NCI-H2029 treated with DMSO at 0.1 percent for 48 hours (cell line): Measurements from ENCODE around the gene ABCA4.

Experiments
- DNase-seq: peaks from one replicate; lab custom pipeline; 2025; lab: John Stamatoyannopoulos, UW

Gene ABCA4

DNA sequence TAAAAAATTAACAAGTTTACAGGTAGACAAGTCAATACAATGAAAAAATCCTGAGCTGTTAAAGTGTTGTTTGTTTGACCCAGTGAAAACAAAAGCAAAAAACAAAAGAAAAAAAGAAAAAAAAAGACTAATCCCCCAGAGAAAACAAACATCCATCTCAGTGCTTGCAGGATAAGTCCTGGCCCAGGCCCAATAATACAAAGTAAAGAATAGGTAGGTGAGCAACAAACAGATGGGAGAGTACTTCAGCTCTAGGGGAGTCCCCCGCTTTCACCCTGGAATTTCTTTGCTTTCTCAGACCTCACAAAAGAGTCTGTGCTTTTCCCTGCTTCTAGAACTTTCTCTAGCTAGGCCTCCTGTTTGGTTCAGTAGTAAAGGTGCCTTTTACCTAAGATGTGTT is 70.3 kb downstream of the ABCA4 start:
- no peak for DNase-seq

DNA sequence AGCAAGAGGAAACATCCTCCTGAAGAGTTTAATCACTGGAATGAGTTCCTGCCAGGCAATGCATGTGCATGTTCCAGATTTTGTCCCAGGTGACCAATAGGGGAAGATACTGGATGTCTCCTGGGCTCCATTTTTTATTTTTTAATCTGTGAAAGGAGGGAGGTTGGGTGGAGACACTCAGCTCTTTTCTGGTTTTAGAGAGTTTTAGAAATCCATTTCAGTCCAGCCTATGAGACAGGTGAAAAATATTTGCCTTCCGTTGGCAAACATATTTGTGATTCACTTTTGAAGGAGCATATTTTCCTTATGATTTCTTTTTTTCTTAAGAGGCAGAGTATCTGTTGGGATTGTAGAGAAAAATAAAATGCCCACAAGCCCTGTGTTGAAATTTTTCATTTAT is 70.7 kb downstream of the ABCA4 start:
- DNase-seq = no peak

DNA sequence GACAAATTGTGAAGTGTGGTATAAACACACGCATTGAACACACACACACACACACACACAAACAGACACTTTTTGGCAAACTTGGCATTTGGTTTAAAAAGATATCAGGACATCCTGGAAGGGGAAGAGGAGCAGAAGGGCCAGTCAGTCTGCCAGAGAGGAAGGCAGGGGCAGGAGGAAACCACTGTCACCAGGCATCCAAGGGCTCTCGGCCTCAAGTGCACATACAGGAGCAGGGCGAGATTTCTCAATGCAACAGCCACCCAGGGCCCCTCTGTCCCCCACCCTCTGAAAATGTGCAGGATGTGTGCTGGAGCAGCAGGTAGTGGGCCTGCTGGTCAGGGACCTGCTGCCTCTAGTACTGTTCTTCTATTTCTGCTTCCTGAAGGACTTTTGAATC is 71.2 kb downstream of the ABCA4 start:
- no peak for DNase-seq

DNA sequence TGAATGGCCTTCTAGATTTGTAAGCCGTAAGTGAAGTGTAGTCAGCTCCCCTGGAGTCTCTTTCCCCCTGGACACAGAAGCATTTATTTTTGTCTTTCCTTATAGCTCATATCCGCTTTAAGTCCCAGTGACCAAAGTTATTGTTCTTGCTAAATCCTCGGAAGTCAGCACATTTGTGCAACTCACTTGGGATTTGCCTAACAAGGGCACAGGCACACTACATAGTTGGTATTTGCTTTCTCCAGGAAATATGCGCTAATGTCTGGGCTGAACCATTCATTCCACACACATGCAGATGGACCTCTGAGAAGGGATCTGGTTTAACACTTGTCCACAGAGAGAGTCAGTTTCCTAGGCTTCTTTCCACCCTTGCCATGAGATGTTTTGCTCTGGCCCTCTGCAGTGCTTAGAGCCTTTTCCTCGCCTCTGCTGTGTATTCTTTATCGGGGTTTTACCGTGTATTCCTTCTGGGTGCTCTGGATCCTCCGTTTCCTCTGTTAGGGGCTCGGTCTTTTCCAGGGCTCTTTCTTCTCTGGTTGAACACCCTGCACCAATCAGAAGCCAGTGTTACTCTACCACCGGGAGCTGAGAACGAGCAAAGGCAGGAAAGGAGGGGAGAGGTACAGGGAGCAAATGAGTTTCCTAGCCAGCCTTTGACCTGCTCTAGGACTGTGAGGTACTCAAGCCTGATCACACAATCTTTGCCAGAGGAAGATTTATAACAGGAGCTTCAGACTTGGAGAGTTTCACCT is 72.4 kb downstream of the ABCA4 start:
- no peak for DNase-seq

DNA sequence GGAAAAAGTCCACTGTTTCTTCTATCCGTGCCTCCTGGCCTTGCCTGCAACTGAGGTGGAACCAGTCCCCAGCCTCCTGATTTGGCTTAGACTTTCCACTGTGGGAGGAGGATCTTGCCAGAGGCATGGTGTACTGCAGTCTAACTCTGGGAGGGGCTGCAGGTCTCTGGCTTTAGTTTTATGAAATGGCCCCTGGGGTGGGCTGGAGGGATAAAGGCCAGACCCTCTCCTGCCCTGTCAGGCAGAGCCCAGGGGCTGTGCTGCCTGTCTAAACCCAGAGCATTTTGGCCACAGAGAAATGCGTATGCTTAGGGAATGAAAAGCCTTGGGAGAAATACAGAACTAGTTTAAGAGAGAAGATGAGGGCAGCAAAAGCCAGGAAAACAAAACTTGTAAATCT is 73.0 kb downstream of the ABCA4 start:
- DNase-seq = no peak

DNA sequence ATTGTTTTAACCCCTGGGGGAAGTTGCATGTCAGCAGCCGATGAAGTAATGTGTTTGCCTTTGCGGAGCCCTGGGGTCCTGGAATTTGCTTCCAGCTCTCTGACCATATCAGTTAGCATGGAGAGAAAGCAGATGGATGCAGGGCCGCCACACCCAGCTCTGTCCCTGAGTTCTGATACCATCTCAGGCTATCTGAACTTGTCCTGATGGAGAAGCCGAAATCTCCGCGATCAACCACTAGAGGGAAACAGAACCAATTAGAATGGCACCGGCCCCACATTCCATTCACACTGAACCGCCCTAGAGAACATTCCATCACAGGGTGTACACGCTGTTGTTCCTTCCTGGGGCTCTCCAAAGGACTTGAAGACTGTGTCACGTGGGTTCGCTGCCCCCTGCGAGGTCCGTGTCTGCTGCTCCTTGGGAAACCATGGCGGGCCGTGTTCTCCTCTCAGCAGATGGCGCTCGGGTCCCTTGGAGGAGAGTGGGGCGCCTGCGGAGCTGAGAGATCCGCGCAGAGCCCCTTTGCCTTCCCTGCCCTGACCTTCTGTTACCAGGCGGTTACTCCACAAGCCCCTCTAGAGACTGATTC is 75.4 kb downstream of the ABCA4 start:
- DNase-seq = no peak

DNA sequence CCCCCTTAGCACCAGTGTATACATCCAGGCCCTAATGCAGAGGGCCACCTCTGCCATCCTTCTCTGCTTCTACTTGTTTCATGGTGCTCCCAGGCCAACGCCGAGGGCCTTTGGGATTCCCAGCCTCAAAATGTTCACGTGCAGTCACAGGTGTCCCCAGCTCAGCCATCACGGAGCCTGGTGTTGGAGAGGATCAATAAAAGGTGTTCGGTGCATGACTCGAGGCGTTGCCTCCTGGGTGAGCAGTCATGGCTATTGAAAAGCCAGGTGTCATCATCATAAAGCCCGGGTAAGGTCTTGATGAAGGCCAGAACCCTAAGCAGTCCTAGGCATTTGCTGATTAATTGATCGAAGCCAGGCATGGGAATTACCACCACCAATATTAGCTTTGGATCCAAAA is 76.1 kb downstream of the ABCA4 start:
- no peak for DNase-seq

DNA sequence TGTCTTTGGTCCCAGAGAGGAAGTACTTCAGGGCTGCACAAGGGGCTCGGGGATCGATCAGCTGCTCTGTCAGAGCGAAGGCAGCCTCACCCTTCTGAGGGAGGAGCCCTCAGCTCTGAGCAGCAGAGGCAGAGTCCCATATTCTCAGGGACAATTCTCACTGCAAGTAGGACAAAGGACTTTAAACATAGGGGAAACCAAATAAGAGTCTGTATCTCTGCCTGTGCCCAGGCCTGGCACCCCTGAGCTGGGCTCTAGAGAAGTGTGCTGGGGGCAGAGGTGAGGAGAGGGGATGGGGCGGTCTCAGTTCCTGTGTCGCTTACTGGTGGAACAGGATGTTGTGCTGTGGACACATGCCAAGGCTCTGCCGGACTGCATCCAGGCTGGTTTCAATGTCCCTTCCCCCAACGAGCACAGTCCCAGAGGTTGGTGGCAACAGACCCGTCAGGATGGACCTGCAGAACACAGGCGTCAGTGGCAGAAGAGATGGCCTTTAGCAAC is 76.6 kb downstream of the ABCA4 start:
- no peak for DNase-seq

DNA sequence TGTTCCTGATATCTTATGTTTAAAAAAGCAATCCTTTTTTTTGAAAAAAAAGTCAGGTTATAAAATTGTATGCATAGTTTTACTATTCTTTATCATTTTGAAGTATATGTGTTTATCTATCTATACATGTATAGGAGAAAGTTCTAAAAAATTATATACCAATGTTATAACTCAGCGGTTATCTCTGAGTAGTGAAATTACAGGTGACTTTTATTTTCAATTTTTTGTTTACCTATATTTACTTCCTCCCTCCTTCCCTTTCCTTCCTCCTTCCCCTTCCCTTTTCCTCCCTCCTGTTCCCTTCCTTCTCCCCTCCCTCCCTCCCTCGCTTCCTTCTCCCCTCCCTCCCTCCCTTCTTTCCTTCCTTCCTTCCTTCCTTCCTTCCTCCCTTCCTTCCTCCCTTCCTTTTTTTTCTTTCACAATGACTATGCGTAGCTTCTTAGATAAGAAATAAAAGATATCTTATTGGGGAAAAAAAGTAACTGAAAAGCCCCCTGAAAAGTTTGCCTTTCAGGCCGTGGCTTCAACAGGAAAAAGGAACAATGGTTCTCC is 77.1 kb downstream of the ABCA4 start:
- DNase-seq = no peak

DNA sequence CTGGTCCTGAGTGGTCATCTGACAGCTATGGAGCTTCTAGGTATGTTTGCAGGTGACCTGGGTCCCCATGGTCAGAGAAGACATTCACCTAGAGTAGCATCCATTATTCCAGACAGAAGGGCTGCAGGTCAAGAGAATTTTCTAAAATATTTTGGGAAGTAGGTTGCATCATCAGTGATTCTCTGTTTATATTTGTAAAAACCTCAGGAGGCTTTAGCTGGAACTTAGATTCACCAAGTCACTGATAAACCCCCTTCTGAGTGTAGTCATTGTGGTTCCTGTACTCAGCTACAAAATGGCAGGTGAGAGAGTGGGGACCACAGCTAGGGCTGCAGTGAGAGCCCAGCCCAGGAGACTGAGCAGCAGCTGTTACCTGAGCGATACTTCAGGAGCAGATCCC is 78.6 kb downstream of the ABCA4 start:
- DNase-seq = no peak

DNA sequence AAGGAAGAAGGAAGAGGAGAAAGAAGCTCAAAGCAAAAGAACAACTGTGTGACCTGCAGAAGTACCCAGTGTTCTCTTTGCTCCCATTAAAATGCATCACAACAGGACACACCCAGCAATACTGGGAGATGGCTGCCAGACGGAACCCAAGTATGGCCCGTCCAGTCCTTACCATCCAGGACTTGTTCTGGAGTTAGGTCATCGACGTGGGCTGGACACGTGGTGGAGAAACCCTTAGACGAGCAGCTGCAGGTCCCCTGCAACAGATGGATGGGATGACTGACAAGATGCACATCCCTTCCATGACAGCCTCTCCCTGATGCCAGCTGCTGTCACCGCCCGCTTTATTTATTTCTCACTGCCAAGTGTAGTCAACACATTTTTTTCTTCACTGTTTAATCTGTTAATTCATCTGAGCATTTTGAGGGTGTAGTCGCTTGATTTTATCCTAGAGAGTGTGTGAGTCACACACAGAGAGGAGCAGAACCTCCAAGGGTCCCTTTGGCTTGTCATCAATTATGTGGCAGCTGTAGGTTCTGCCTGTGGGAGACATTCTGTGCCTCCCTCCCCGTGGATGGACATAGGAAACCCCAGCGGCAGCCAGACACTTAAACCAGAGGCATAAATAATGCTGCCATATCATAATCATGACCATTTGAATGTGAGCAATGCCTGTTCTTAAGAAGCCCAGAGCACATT is 80.9 kb downstream of the ABCA4 start:
- no peak for DNase-seq

DNA sequence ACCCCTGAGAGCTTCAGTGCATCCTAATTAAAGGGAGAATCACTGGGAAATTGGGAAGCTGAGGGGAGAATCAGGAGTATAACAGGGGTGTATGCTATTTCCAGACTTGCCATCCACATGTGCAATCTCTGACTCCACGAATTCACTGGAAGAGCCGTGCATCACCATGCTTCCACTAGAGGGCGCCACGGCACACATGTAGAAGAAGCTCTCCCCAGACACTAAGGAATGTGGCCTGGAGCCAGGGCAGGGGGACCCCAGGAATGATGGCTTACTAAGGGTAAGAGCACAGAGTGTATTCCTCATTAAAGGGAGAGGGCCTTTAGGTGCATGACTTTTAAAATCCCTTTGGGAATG is 81.5 kb downstream of the ABCA4 start:
- DNase-seq = peak; percentile 42

DNA sequence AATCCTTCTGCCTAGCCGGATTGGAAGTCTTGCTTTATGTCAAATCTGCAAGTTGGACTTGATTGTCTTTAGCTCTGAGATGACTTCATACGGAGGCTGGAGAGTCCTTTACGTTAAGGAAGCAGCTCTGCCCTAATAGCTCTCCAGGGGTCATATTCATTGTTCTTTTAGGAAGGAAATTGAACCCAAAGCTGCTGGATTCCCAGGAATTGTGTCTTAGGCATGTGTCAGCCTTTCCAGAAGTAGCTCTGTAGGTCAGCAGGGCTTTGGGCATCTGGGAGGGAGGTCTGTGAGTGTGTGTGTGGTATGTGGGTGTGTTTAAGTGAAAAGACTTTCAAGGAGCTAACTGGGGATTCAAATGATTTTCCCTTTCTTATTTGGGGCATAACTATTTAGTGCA is 82.4 kb downstream of the ABCA4 start:
- DNase-seq = no peak

DNA sequence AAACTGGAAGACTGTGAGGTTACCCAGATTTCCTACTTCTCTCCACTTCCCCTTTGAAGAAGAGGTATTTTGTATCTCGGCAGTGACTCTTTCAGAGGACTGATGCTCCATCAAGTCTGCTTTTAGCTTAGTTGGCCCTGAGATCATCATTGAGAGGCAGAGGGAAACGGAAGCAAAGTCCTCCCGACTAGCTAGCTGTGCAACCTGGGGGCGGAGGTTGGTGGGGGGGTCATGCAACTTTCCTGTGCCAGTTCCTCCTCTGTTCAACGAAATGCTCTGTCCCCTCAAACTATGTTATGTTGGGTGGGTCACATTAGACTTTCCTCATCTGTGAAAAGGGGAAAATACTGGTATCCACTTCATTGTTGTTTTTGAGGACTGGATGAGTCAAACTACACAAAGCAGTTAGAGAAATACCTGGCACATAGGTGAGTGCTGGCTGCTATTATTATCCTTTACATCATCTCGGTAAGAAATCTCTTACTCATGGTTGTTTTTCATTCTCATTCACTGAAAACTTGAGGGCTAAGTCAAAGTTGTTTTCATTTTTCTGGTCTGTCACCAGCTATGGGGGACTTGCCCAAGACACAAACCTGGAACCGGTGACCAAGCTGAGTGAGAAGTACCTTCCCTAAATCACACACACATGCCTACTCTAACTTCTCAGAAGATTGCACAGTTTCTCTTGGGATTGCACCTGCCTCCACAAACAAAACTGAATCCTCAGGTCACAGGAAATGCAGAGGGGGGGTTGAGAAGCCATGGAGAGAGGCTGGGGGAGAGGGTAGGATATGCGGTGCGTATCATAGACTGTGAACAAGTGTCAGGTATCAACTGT is 83.3 kb downstream of the ABCA4 start:
- DNase-seq = no peak

DNA sequence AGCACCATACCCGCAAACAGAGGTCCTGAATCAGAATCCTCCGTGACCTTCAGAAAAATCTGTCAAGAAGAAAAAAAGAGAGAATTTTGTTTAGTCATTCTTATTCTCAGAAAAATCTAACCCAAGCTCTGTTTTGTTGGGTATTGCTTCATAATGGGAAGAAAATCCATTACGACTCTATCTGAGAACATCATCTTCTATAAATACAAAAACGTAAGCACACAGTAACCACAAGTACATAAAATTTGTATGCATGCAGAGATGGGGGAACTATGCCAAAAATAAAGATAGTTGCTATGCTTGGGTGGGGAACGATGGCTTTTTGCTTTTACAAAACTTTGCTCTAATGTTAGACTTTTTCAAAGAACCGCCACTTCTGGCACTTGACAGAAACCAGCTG is 84.2 kb downstream of the ABCA4 start:
- DNase-seq = no peak

DNA sequence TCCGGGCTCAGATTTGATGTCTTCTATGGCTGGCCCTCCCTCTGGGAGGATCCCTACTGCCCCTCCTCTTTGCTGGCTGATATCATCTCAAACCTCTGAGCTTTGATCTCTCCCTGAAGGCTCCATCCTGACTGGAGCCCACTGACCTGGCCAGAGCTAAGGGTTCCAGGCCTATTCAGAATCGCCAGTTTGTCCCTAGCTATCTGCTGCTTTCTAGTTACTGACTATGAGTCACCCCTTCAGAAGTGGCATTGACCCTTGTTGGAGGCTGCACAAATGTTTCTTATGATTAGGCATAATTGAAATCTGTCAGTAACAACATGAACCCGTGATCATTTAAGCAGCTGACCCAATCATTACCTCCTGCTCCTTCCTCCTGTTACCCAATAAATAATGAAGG is 87.1 kb downstream of the ABCA4 start:
- DNase-seq = no peak

DNA sequence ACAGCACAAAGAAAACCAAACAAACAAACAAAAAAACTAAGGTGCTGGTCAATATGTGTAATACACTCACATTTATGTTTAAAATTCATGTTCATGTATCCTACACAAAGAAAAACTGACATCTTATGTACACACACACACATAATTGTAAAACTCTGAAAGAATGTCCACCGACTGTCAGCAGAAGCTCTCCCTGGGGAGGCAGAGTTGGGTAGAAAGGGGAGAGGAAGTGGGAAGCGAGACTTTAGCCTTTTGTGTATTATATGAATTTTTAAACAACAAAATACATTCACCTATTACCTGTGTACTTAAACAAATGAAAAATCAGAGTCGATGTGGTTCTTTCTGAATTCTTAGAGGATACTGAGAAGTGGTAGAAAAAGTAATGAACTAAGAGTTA is 88.3 kb downstream of the ABCA4 start:
- DNase-seq = no peak

DNA sequence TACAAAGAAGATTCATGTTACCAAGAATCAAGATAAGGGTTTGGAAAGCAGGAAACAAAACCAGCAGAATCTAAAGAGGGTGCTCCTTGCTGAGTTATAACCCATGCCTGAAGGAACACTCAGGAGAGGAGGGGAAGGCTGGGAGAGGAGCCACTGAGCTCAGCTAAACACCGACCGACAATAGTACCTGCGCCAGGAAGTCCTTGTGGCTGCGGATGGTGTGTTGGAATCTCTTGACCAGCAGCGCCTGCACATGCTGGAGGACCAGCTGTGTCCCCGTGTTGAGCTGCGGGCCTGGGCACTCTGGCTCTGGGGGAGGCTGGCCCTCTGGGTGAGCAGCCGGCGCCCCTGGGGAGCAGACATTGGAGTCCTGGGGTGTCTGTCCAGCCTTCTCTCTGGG is 89.4 kb downstream of the ABCA4 start:
- DNase-seq = no peak

DNA sequence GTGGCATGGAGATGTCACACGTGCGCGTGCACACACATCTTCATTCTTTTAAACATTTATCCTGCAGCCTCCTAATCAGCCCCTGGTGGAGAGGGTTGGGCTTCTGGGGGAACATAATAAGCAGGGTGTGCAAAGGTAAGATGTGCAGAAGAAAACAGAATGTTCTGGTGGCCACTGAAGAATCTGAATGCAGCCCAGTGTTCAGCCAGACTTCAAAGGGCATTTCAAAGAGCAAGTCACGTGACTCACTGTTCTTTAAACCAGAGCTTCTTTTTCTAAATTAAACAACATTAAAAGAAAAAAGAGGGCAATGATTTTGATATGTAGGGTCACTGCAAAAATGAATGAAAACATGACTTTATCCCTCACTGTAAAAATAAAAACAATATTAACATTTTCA is 89.8 kb downstream of the ABCA4 start:
- DNase-seq = no peak

DNA sequence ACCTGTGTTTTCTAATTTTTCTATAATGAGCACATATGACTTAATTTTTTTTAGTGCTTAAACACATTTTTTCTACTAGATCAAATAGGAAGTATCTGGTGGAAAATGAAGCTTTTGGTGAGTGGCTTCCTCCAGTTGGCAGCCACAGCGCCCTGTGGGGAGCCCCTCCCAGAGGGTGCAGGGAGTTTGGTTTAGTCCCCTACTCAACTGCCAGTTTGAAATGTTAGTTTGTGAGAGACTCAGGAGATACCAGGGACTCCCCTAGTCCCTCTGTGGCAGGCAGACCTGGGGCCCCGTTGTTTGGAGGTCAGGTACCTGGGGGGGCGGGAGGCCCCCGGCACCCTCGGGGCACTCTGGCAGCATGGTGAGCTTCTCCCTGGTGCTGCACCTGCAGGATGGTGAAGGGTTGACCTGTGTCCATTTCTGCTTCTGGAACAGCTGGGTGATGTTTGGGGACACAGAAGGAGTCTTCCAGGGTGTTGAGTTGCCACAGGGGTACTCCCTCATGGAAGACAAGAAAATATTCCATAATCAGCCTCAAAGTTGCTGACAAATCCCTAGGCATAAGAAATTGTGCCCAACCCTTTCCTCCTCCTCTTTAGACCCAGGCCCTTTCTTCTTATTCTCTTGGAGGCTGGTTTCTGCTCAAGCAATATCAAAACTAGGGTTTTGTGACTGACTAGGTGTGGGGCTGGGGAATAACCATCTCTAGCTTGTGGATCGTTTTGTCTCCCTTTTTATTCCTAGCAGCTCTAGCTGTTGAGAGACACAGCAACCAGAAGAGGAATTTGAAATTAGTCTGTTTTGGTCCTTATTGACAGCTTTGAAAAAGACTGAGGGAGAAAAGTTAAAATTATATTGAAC is 91.6 kb downstream of the ABCA4 start:
- DNase-seq = no peak
